GM12873 (cell line): ENCODE measurements around the gene MYLIP.

Experiments
- CTCF ChIP-seq: IDR thresholded peaks from 2 replicates; pipeline ENCODE4 v1.5.1; 2012; ENCODE audit warnings: low read depth, mild to moderate bottlenecking, moderate library complexity, low read length, control low read depth; ENCODE audit not compliant: insufficient read depth; ENCODE audit errors: missing control alignments

MYLIP gene

GRCh38 chr6:16088409-16088808 lies 40.5 kb upstream of the MYLIP start:
- no peak for TF ChIP-seq CTCF

GRCh38 chr6:16089232-16090062 lies 39.4 kb upstream of the MYLIP start:
- TF ChIP-seq CTCF: no peak

GRCh38 chr6:16090452-16090851 lies 38.4 kb upstream of the MYLIP start:
- TF ChIP-seq CTCF: no peak

GRCh38 chr6:16090920-16091319 lies 38.0 kb upstream of the MYLIP start:
- TF ChIP-seq CTCF: no peak

- TF ChIP-seq CTCF: no peak
Observed at GRCh38 chr6:16092140-16092539, 36.7 kb upstream of the MYLIP start.

- TF ChIP-seq CTCF: no peak
Observed at GRCh38 chr6:16092990-16093389, 35.9 kb upstream of the MYLIP start.

GRCh38 chr6:16095180-16095579 lies 33.7 kb upstream of the MYLIP start:
- no peak for TF ChIP-seq CTCF
